ENCODE results near the gene SH3PXD2A. TPM values are rescaled to one million over a fixed set of nuclear protein-coding genes. Genes with fewer than 3 reads are reported as not detected.

The SH3PXD2A gene
- total and polyA plus RNA-seq, 2 of the 4 experiments (the other 2 are of a cell fraction): 6.3 to 23.0 TPM

GRCh38 chr10:103605359-103606096 is 249.8 kb downstream of the SH3PXD2A start:
- no peak overlapping the region for H3K18ac ChIP-seq (ENCODE audit: low read depth, low read length)
- DNase-seq (peak; percentile 43), ATAC-seq (ENCODE audit: low read depth) (peak; percentile 72)
- H2BK5ac ChIP-seq (ENCODE audit: low read depth, low read length, poor library complexity, severe bottlenecking): no peak overlapping the region
- 68% methylated on average over 6 of the region's 12 CpGs; no CpG with 5 or more reads in 1 of the 2 experiments for WGBS, 2 experiments (ENCODE audit: extremely low coverage in 2 of 2, insufficient read length in 1 of 2)
- no peak overlapping the region for H4K91ac ChIP-seq (ENCODE audit: insufficient read depth, low read depth, low read length)
- no peak overlapping the region for H4K8ac ChIP-seq (ENCODE audit: low read depth in 2 of 2, low read length in 2 of 2)
- H4K5ac ChIP-seq (ENCODE audit: low read depth, low read length): no peak overlapping the region
- no peak overlapping the region for H2BK15ac ChIP-seq (ENCODE audit: low read depth, low read length)
- peaks cover 4 to 27% of the 10 kb centered on the region in 2 experiments; a peak in 2 of 4 replicates for H3K79me1 ChIP-seq (ENCODE audit: low read depth in 1 of 2, low read length in 2 of 2)
- H3K36me3 ChIP-seq (ENCODE audit: control insufficient read depth, insufficient read depth, low read length): peaks cover 62% of the 10 kb centered on the region
- H3K4me3 ChIP-seq (ENCODE audit: insufficient read depth, low read depth, low read length): no peak overlapping the region
- peak overlapping the region; percentile 4; the same call in 1 of the 2 replicates for H2AK5ac ChIP-seq (ENCODE audit: low read depth, low read length)
- no peak overlapping the region for H2BK20ac ChIP-seq (ENCODE audit: low read depth, low read length)
- H2AFZ ChIP-seq (replicated peaks; ENCODE audit: low read length, poor library complexity): no peak overlapping the region
- H3K9me1 ChIP-seq (ENCODE audit: insufficient read depth, low read length): no peaks in the 10 kb centered on the region
- H3K9ac ChIP-seq (ENCODE audit: low read depth, low read length): no peak overlapping the region
- peak overlapping the region; percentile 7 for H2AK9ac ChIP-seq (replicated peaks; ENCODE audit: low read depth, low read length, poor library complexity)
- ChIA-PET CTCF (interaction anchor here (0.5 to 1.7 kb wide), 6 partner anchors 9 to 133 kb away, joined by 3 to 19 read pairs (median 4); no protein-coding TSS in a partner anchor), POLR2A (ENCODE audit: unreplicated experiment) (interaction anchor here (1.3 kb wide), 1 partner anchor 9 kb away, joined by 7 read pairs; no protein-coding TSS in a partner anchor)
- H3K56ac ChIP-seq (ENCODE audit: extremely low read depth, insufficient read depth, low read length): no peak overlapping the region
- no peaks in the 10 kb centered on the region for H3K27me3 ChIP-seq (ENCODE audit: control insufficient read depth, insufficient read depth, low read length)
- H3K4me1 ChIP-seq (ENCODE audit: control insufficient read depth, insufficient read depth, low read length): no peaks in the 10 kb centered on the region
- intact Hi-C loops (cut with micrococcal nuclease): no loop called here
- no TSS peak for BruUV-seq (replicated peaks)
- H3K4ac ChIP-seq (ENCODE audit: low read depth, low read length): no peak overlapping the region
- no peak overlapping the region for H2BK120ac ChIP-seq (ENCODE audit: low read depth, low read length)
- no peak overlapping the region for H3K27ac ChIP-seq (ENCODE audit: insufficient read depth, low read length)
- no peaks in the 10 kb centered on the region for H3K9me3 ChIP-seq (ENCODE audit: control insufficient read depth, insufficient read depth, low read length)
- H4K20me1 ChIP-seq (ENCODE audit: insufficient read depth, low read length): no peaks in the 10 kb centered on the region
- no peak overlapping the region for H3K4me2 ChIP-seq (ENCODE audit: low read depth, low read length)
- in situ Hi-C loops (cut with MboI; ENCODE audit: low sequenced_read_pairs): no loop called here
- no peak overlapping the region for H3K23ac ChIP-seq (ENCODE audit: low read depth, low read length)
- H3K14ac ChIP-seq (replicated peaks; ENCODE audit: low read depth, low read length): no peak overlapping the region
- dilution Hi-C loops (cut with HindIII; ENCODE audit: low sequenced_read_pairs, unreplicated experiment): no loop called here
- no peak for TF ChIP-seq RFX5 (IDR thresholded peaks at IDR 0.05; ENCODE audit: low read depth, low read length)
- TF ChIP-seq, protein P1, sequence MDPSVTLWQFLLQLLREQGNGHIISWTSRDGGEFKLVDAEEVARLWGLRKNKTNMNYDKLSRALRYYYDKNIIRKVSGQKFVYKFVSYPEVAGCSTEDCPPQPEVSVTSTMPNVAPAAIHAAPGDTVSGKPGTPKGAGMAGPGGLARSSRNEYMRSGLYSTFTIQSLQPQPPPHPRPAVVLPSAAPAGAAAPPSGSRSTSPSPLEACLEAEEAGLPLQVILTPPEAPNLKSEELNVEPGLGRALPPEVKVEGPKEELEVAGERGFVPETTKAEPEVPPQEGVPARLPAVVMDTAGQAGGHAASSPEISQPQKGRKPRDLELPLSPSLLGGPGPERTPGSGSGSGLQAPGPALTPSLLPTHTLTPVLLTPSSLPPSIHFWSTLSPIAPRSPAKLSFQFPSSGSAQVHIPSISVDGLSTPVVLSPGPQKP (IDR thresholded peaks at IDR 0.05; ENCODE audit: borderline replicate concordance, low read depth, low read length): no peak
- no peak for TF ChIP-seq CEBPB (IDR thresholded peaks at IDR 0.05; ENCODE audit: low read depth, low read length)
- no peak for TF ChIP-seq BHLHE40 (IDR thresholded peaks at IDR 0.05; ENCODE audit: low read depth, low read length)
- TF ChIP-seq MAZ (IDR thresholded peaks at IDR 0.05; ENCODE audit: borderline replicate concordance, low read depth, low read length): no peak
- TF ChIP-seq CHD1 (IDR thresholded peaks at IDR 0.05; ENCODE audit: low read depth, low read length): no peak
- TF ChIP-seq POLR2A (IDR thresholded peaks at IDR 0.05; ENCODE audit: low read depth, low read length): no peak
- peak; percentile 65 for TF ChIP-seq CTCF (conservative IDR thresholded peaks at IDR 0.05; ENCODE audit: low read depth, low read length)
- peak; percentile 59 for TF ChIP-seq SMC3 (IDR thresholded peaks at IDR 0.05; ENCODE audit: low read depth, low read length)
- no peak for TF ChIP-seq USF2 (IDR thresholded peaks at IDR 0.05; ENCODE audit: low read depth, low read length)
- peak; percentile 67 for TF ChIP-seq RAD21 (IDR thresholded peaks at IDR 0.05; ENCODE audit: low read length)
- no peak for TF ChIP-seq RCOR1 (IDR thresholded peaks at IDR 0.05; ENCODE audit: insufficient replicate concordance, low read length)
- no peak for TF ChIP-seq NFE2L2 (IDR thresholded peaks at IDR 0.05; ENCODE audit: low read depth, low read length)
- TF ChIP-seq MXI1 (IDR thresholded peaks at IDR 0.05; ENCODE audit: borderline replicate concordance, low read depth, low read length): no peak
- TF ChIP-seq FOS (IDR thresholded peaks at IDR 0.05; ENCODE audit: low read depth, low read length): no peak
